H9 (cell line): ENCODE results near the gene TNFSF13B. TPM values are rescaled to one million over a fixed set of nuclear protein-coding genes. Genes with fewer than 3 reads are reported as not detected.

Experiments
- DNase-seq: peaks from one replicate; pipeline ENCODE4 v3.0.0-alpha.2; 2017
- H2AFZ ChIP-seq: one replicate; pipeline ENCODE4 v1.6.1; 2013; ENCODE audit warnings: mild to moderate bottlenecking, low read length, control low read depth, moderate library complexity
- H2AK5ac ChIP-seq: 2 replicates; pipeline ENCODE4 v1.6.1; 2013; ENCODE audit warnings: low read length, control low read depth, mixed read lengths; ENCODE audit not compliant: insufficient read length
- H2BK120ac ChIP-seq: one replicate; pipeline ENCODE4 v1.6.1; 2013; ENCODE audit warnings: low read depth, mild to moderate bottlenecking, low read length, control low read depth, inconsistent platforms; ENCODE audit not compliant: poor library complexity, severe bottlenecking
- H2BK12ac ChIP-seq: 2 replicates; pipeline ENCODE4 v1.6.1; 2013; ENCODE audit warnings: low read length, control low read depth, mixed read lengths, low read depth; ENCODE audit not compliant: insufficient read length
- H2BK15ac ChIP-seq: 2 replicates; pipeline ENCODE4 v1.6.1; 2013; ENCODE audit warnings: low read depth, low read length, control low read depth
- H2BK20ac ChIP-seq: one replicate; pipeline ENCODE4 v1.6.1; 2013; ENCODE audit warnings: low read depth, mild to moderate bottlenecking, low read length, control low read depth, inconsistent platforms; ENCODE audit not compliant: poor library complexity, severe bottlenecking
- H2BK5ac ChIP-seq: 2 replicates; pipeline ENCODE4 v1.6.1; 2013; ENCODE audit warnings: low read length, control low read depth, mixed read lengths; ENCODE audit not compliant: insufficient read length
- H3K14ac ChIP-seq: 2 replicates; pipeline ENCODE4 v1.6.1; 2013; ENCODE audit warnings: low read length, control low read depth; ENCODE audit not compliant: insufficient read depth
- H3K18ac ChIP-seq: 2 replicates; pipeline ENCODE4 v1.6.1; 2013; ENCODE audit warnings: low read depth, mild to moderate bottlenecking, mixed read lengths, low read length, control low read depth; ENCODE audit not compliant: insufficient read length
- H3K23ac ChIP-seq: 2 replicates; pipeline ENCODE4 v1.6.1; 2013; ENCODE audit warnings: low read length, control low read depth, mixed read lengths, low read depth; ENCODE audit not compliant: insufficient read length
- H3K23me2 ChIP-seq: 2 replicates; pipeline ENCODE4 v1.6.1; 2013; ENCODE audit warnings: low read depth, mild to moderate bottlenecking, mixed read lengths, low read length, control low read depth; ENCODE audit not compliant: insufficient read length, poor library complexity, severe bottlenecking
- H3K27ac ChIP-seq: 2 replicates; pipeline ENCODE4 v1.5.1; 2013; ENCODE audit warnings: low read length, control low read depth, mixed read lengths, low read depth; ENCODE audit not compliant: insufficient read length
- H3K27me3 ChIP-seq: 2 replicates; pipeline ENCODE4 v1.6.1; 2013; ENCODE audit warnings: low read length, control low read depth, inconsistent platforms; ENCODE audit not compliant: insufficient read depth
- H3K4ac ChIP-seq: 2 replicates; pipeline ENCODE4 v1.6.1; 2013; ENCODE audit warnings: low read depth, mild to moderate bottlenecking, control low read depth, inconsistent platforms, low read length, moderate library complexity
- H3K4me1 ChIP-seq: 2 replicates; pipeline ENCODE4 v1.6.1; 2013; ENCODE audit warnings: low read length, control low read depth, inconsistent platforms; ENCODE audit not compliant: insufficient read depth
- H3K4me2 ChIP-seq: 2 replicates; pipeline ENCODE4 v1.6.1; 2013; ENCODE audit warnings: low read length, control low read depth, mixed read lengths; ENCODE audit not compliant: insufficient read length, insufficient read depth
- H3K56ac ChIP-seq: 2 replicates; pipeline ENCODE4 v1.6.1; 2013; ENCODE audit warnings: low read depth, mild to moderate bottlenecking, mixed read lengths, low read length, control low read depth; ENCODE audit not compliant: insufficient read length
- H3K79me1 ChIP-seq: 2 replicates; pipeline ENCODE4 v1.6.1; 2013; ENCODE audit warnings: low read depth, mild to moderate bottlenecking, moderate library complexity, low read length, control low read depth, inconsistent platforms; ENCODE audit not compliant: insufficient read depth, poor library complexity, severe bottlenecking
- H3K79me2 ChIP-seq: 2 replicates; pipeline ENCODE4 v1.6.1; 2013; ENCODE audit warnings: low read length, control low read depth, inconsistent platforms; ENCODE audit not compliant: insufficient read depth
- H3K9ac ChIP-seq: 2 replicates; pipeline ENCODE4 v1.6.1; 2013; ENCODE audit warnings: low read length, control low read depth, mixed read lengths; ENCODE audit not compliant: insufficient read length; ENCODE audit errors: extremely low read depth
- H3K9me3 ChIP-seq: one replicate; pipeline ENCODE4 v1.6.1; 2013; ENCODE audit warnings: low read depth, low read length, inconsistent platforms; ENCODE audit not compliant: control insufficient read depth
- H3T11ph ChIP-seq: one replicate; pipeline ENCODE4 v1.6.1; 2013; ENCODE audit warnings: mild to moderate bottlenecking, low read length, control low read depth, inconsistent platforms
- H4K20me1 ChIP-seq: one replicate; pipeline ENCODE4 v1.6.1; 2013; ENCODE audit not compliant: control insufficient read depth, insufficient read length, insufficient read depth
- H4K5ac ChIP-seq: 2 replicates; pipeline ENCODE4 v1.6.1; 2013; ENCODE audit warnings: low read depth, mild to moderate bottlenecking, mixed read lengths, low read length, control low read depth; ENCODE audit not compliant: insufficient read length
- H4K8ac ChIP-seq: replicated peaks from 2 replicates; pipeline ENCODE4 v1.6.1; 2013; ENCODE audit warnings: low read length, control low read depth, mixed read lengths, low read depth; ENCODE audit not compliant: insufficient read length
- H4K91ac ChIP-seq: 2 replicates; pipeline ENCODE4 v1.6.1; 2013; ENCODE audit warnings: low read depth, mild to moderate bottlenecking, moderate library complexity, mixed read lengths, low read length, control low read depth; ENCODE audit not compliant: insufficient read length
- H3K27ac Mint-ChIP-seq, 3 experiments: 2 replicates in 2 of 3; 3 replicates in 1 of 3; pipeline ENCODE4 v1.8.0; 2020 to 2021; ENCODE audit warnings: mixed read lengths in 3 of 3, mild to moderate bottlenecking in 1 of 3, moderate library complexity in 1 of 3
- H3K27me3 Mint-ChIP-seq: 2 replicates; pipeline ENCODE4 v1.8.0; 2021; ENCODE audit warnings: low read depth, mild to moderate bottlenecking, moderate library complexity, mixed read lengths
- H3K36me3 Mint-ChIP-seq, 3 experiments: 2 replicates in 2 of 3; 3 replicates in 1 of 3; pipeline ENCODE4 v1.8.0; 2020 to 2021; ENCODE audit warnings: low read depth in 3 of 3, mixed read lengths in 3 of 3; ENCODE audit not compliant: insufficient read depth in 1 of 3
- H3K4me1 Mint-ChIP-seq, 2 experiments: 2 replicates each; pipeline ENCODE4 v1.8.0; 2020; ENCODE audit warnings: mixed read lengths in 2 of 2
- H3K4me3 Mint-ChIP-seq, 2 experiments: 2 replicates in 1 of 2; 3 replicates in 1 of 2; pipeline ENCODE4 v1.8.0; 2020 to 2021; ENCODE audit warnings: mild to moderate bottlenecking in 2 of 2, mixed read lengths in 2 of 2, moderate library complexity in 1 of 2
- H3K9me3 Mint-ChIP-seq, 2 experiments: 2 replicates in 1 of 2; 3 replicates in 1 of 2; pipeline ENCODE4 v1.8.0; 2020; ENCODE audit warnings: mild to moderate bottlenecking in 2 of 2, mixed read lengths in 2 of 2, moderate library complexity in 1 of 2
- total RNA-seq: library from RNA; stranded (reverse); gene quantifications from 2 replicates; pipeline ENCODE4 v1.2.1, GENCODE V29; 2021
- TF ChIP-seq, protein P1 (sequence below): fragments of 200-600 bp; sonication (generic); conservative IDR thresholded peaks from 3 replicates; pipeline ENCODE4 v1.8.0; 2021; ENCODE audit warnings: antibody characterized with exemption, mild to moderate bottlenecking

Gene TNFSF13B
- total RNA-seq, 1 experiment from 2014 or later = 0.31 TPM

DNA sequence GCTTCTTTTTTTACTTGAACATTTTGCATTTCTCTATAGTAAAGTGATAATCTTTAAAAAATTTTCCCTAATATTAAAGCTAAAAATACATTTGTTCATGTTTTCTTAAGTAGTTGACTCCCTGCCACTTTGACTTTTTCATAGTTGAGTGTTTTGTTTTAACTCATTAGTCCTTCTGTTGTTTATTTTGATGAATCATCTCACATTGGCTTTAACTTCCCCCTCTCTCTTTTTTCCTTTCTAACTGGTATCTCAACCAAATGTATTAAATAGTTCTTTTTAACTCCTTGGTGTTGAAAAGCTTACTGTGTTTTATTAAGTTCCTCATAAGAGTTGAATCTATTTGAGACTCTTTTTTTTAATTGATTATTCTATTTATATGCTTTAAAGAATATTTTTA lies 2.8 kb downstream of the TNFSF13B start:
- H2BK120ac ChIP-seq = no peak overlapping the region
- H2BK15ac ChIP-seq = no peak overlapping the region
- H3K79me2 ChIP-seq = no peaks in the 10 kb centered on the region
- H2AFZ ChIP-seq = no peak overlapping the region
- no peak overlapping the region for H2AK5ac ChIP-seq
- H3K27me3 ChIP-seq = no peaks in the 10 kb centered on the region
- H3K4me2 ChIP-seq = no peak overlapping the region
- Mint-ChIP-seq H3K9me3 (no peaks in the 10 kb centered on the region), H3K4me1 (peaks cover 5 to 8% of the 10 kb centered on the region in 2 experiments), H3K27ac (no peak overlapping the region), H3K27me3 (no peaks in the 10 kb centered on the region), H3K4me3 (no peak overlapping the region), H3K36me3 (no peaks in the 10 kb centered on the region)
- H4K8ac ChIP-seq = no peak overlapping the region
- TF ChIP-seq, protein P1, sequence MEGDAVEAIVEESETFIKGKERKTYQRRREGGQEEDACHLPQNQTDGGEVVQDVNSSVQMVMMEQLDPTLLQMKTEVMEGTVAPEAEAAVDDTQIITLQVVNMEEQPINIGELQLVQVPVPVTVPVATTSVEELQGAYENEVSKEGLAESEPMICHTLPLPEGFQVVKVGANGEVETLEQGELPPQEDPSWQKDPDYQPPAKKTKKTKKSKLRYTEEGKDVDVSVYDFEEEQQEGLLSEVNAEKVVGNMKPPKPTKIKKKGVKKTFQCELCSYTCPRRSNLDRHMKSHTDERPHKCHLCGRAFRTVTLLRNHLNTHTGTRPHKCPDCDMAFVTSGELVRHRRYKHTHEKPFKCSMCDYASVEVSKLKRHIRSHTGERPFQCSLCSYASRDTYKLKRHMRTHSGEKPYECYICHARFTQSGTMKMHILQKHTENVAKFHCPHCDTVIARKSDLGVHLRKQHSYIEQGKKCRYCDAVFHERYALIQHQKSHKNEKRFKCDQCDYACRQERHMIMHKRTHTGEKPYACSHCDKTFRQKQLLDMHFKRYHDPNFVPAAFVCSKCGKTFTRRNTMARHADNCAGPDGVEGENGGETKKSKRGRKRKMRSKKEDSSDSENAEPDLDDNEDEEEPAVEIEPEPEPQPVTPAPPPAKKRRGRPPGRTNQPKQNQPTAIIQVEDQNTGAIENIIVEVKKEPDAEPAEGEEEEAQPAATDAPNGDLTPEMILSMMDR = no peak
- no peaks in the 10 kb centered on the region for H3K9me3 ChIP-seq
- no peaks in the 10 kb centered on the region for H3K79me1 ChIP-seq
- no peak overlapping the region for H3K9ac ChIP-seq
- no peak overlapping the region for H2BK12ac ChIP-seq
- no peak overlapping the region for H3K18ac ChIP-seq
- no peak overlapping the region for H3T11ph ChIP-seq
- no peak overlapping the region for H3K23ac ChIP-seq
- H4K91ac ChIP-seq = no peak overlapping the region
- H2BK20ac ChIP-seq = no peak overlapping the region
- no peaks in the 10 kb centered on the region for H3K23me2 ChIP-seq
- H3K4ac ChIP-seq = no peak overlapping the region
- H3K56ac ChIP-seq = no peak overlapping the region
- no peaks in the 10 kb centered on the region for H4K20me1 ChIP-seq
- no peaks in the 10 kb centered on the region for H3K4me1 ChIP-seq
- no peak overlapping the region for H3K27ac ChIP-seq
- no peak overlapping the region for H2BK5ac ChIP-seq
- H3K14ac ChIP-seq = no peak overlapping the region
- no peak for DNase-seq
- H4K5ac ChIP-seq = no peak overlapping the region
